ENCODE results near the gene TMEM170A.

GRCh38 chr16:75445298-75445697 lies 19.2 kb downstream of the TMEM170A start:
- TF ChIP-seq, protein P1, sequence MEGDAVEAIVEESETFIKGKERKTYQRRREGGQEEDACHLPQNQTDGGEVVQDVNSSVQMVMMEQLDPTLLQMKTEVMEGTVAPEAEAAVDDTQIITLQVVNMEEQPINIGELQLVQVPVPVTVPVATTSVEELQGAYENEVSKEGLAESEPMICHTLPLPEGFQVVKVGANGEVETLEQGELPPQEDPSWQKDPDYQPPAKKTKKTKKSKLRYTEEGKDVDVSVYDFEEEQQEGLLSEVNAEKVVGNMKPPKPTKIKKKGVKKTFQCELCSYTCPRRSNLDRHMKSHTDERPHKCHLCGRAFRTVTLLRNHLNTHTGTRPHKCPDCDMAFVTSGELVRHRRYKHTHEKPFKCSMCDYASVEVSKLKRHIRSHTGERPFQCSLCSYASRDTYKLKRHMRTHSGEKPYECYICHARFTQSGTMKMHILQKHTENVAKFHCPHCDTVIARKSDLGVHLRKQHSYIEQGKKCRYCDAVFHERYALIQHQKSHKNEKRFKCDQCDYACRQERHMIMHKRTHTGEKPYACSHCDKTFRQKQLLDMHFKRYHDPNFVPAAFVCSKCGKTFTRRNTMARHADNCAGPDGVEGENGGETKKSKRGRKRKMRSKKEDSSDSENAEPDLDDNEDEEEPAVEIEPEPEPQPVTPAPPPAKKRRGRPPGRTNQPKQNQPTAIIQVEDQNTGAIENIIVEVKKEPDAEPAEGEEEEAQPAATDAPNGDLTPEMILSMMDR (IDR thresholded peaks at IDR 0.05; ENCODE audit: insufficient read depth, low read length, poor library complexity, severe bottlenecking) = no peak
- no peak for TF ChIP-seq EZH2phosphoT487 (conservative IDR thresholded peaks at IDR 0.05; ENCODE audit: low read length)
